HUDEP-2 (cell line): ENCODE data around the gene ZNF611.
"Not testable (repeated sequence)": the region's sequence is repeated elsewhere in the genome, so short reads cannot be mapped to it uniquely, and the experiment has no call there.

ENCODE experiments used
- DNase-seq, 76 experiments: peaks; one replicate each; lab custom pipeline; 2025; ENCODE audit not compliant: unreplicated experiment in 76 of 76; lab: John Stamatoyannopoulos, UW

ZNF611 gene

GRCh38 chr19:52734893-52735661, at the start of gene ZNF611:
TSS of gene ZNF611 (minus strand) at chr19:52735044. CDS start at chr19:52715894, 19,150 bp downstream.
- peak in 75 of 76 experiments; percentile 42 to 99 (median 92) for DNase-seq

- not testable (repeated sequence) for DNase-seq
Observed at GRCh38 chr19:52782864-52783263, 48.0 kb upstream of the ZNF611 start.

- no peak for DNase-seq
Observed at GRCh38 chr19:52778811-52779210, 44.0 kb upstream of the ZNF611 start.

GRCh38 chr19:52756447-52756846, 21.6 kb upstream of the ZNF611 start:
- not testable (repeated sequence) for DNase-seq

GRCh38 chr19:52749780-52750179, 14.9 kb upstream of the ZNF611 start:
- no peak for DNase-seq

- peak in 1 of 76 experiments; percentile 6 for DNase-seq
Observed at GRCh38 chr19:52748336-52748950, 13.6 kb upstream of the ZNF611 start.

- DNase-seq = not testable (repeated sequence)
Observed at GRCh38 chr19:52745919-52746318, 11.1 kb upstream of the ZNF611 start.

- no peak for DNase-seq
Observed at GRCh38 chr19:52743091-52743490, 8.2 kb upstream of the ZNF611 start.

GRCh38 chr19:52742516-52742915, 7.7 kb upstream of the ZNF611 start:
- DNase-seq = no peak

GRCh38 chr19:52741951-52742485, 7.2 kb upstream of the ZNF611 start:
- no peak for DNase-seq

- DNase-seq = not testable (repeated sequence)
Observed at GRCh38 chr19:52741371-52741770, 6.5 kb upstream of the ZNF611 start.

- DNase-seq = no peak
Observed at GRCh38 chr19:52739576-52739975, 4.7 kb upstream of the ZNF611 start.

- DNase-seq = no peak
Observed at GRCh38 chr19:52735734-52736133, 890 bp upstream of the ZNF611 start.

- peak in 6 of 76 experiments; percentile 9 to 55 (median 32) for DNase-seq
Observed at GRCh38 chr19:52734331-52734892, 432 bp downstream of the ZNF611 start.

- DNase-seq = not testable (repeated sequence)
Observed at GRCh38 chr19:52726051-52726450, 8.8 kb downstream of the ZNF611 start.

- DNase-seq = peak in 1 of 76 experiments; percentile 4
Observed at GRCh38 chr19:52725528-52725961, 9.3 kb downstream of the ZNF611 start.

- DNase-seq = no peak
Observed at GRCh38 chr19:52724701-52725514, 9.9 kb downstream of the ZNF611 start.

GRCh38 chr19:52723907-52724598, 10.8 kb downstream of the ZNF611 start:
- DNase-seq = peak in 18 of 76 experiments; percentile 2 to 39 (median 23)

- DNase-seq = no peak
Observed at GRCh38 chr19:52722062-52723003, 12.5 kb downstream of the ZNF611 start.
